ENCODE results near the gene MMEL1. TPM values are rescaled to one million over a fixed set of nuclear protein-coding genes. Genes with fewer than 3 reads are reported as not detected.

Gene MMEL1
- total RNA-seq, 1 experiment from 2014 or later = not detected

DNA sequence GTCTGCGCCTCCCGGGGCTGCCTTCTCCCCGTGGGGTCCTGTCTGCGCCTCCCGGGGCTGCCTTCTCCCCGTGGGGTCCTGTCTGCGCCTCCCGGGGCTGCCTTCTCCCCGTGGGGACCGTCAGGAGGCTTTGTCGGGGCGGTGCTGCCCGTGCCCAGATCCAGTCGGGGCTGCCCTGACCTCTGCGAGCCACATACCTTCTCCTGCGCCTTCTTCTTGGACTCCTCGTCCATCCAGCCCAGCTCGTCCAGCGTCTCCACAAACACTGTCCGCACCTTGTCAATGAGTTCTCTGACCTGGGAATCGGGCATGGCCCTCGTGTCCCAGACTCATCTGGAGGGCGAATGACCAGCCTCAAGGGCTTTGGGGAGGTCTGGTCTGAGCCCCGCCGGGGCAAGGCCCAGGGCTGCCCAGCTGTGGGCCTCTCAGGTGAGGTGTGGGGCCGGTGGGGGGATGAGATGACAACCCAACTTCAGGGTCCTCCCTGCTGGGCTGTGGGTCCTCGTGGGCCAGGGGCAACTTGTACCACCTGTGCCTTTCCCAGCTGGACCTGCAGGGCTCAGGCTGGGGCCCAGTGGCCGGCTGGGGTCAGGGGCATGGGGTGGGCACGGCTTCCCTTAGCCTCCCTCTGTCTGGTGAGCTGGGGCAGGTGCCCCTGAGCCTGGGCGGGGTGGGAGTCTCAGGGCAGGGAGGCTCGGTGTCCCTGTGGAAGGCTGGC is 36.8 kb downstream of the MMEL1 start:
- no peaks in the 10 kb centered on the region for H3F3A ChIP-seq (ENCODE audit: low read length, unreplicated experiment)
- no peaks in the 10 kb centered on the region for H3K79me2 ChIP-seq (ENCODE audit: low read length)
- no peaks in the 10 kb centered on the region for H3K36me3 ChIP-seq (ENCODE audit: low read depth, low read length)
- no peak for DNase-seq
- H3K4me2 ChIP-seq (ENCODE audit: low read length) = no peak overlapping the region
- H3K9ac ChIP-seq (ENCODE audit: low read length) = no peak overlapping the region
- H3K27me3 ChIP-seq (ENCODE audit: low read length) = peaks cover 2% of the 10 kb centered on the region; the same call in 1 of the 2 replicates
- no peaks in the 10 kb centered on the region for H4K20me1 ChIP-seq (ENCODE audit: low read length)
- no peaks in the 10 kb centered on the region for H3K4me1 ChIP-seq (ENCODE audit: insufficient read depth, low read length)
- no peaks in the 10 kb centered on the region for H3K9me2 ChIP-seq (replicated peaks; ENCODE audit: low read length)
- H3K9me3 ChIP-seq (ENCODE audit: low read length) = peaks cover 4% of the 10 kb centered on the region; the same call in 1 of the 2 replicates
- H2AFZ ChIP-seq (ENCODE audit: low read length) = no peak overlapping the region
- H3K27ac ChIP-seq (ENCODE audit: low read length) = no peak overlapping the region
- POLR2A ChIA-PET (ENCODE audit: unreplicated experiment) = no interaction called here
- intact Hi-C loops (cut with micrococcal nuclease) = no loop called here
- no peak overlapping the region for H3K4me3 ChIP-seq (ENCODE audit: low read length)
- no peak for ATAC-seq
- no peak for TF ChIP-seq EZH2 (IDR thresholded peaks at IDR 0.05; ENCODE audit: low read length, unreplicated experiment)
- TF ChIP-seq, protein P1, sequence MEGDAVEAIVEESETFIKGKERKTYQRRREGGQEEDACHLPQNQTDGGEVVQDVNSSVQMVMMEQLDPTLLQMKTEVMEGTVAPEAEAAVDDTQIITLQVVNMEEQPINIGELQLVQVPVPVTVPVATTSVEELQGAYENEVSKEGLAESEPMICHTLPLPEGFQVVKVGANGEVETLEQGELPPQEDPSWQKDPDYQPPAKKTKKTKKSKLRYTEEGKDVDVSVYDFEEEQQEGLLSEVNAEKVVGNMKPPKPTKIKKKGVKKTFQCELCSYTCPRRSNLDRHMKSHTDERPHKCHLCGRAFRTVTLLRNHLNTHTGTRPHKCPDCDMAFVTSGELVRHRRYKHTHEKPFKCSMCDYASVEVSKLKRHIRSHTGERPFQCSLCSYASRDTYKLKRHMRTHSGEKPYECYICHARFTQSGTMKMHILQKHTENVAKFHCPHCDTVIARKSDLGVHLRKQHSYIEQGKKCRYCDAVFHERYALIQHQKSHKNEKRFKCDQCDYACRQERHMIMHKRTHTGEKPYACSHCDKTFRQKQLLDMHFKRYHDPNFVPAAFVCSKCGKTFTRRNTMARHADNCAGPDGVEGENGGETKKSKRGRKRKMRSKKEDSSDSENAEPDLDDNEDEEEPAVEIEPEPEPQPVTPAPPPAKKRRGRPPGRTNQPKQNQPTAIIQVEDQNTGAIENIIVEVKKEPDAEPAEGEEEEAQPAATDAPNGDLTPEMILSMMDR (conservative IDR thresholded peaks at IDR 0.05; ENCODE audit: low read depth, low read length) = no peak
- TF ChIP-seq EZH2phosphoT487 (IDR thresholded peaks at IDR 0.05; ENCODE audit: borderline replicate concordance, low read length) = no peak
- no TSS peak for BruUV-seq (replicated peaks)
- CTCF ChIA-PET = no interaction called here

DNA sequence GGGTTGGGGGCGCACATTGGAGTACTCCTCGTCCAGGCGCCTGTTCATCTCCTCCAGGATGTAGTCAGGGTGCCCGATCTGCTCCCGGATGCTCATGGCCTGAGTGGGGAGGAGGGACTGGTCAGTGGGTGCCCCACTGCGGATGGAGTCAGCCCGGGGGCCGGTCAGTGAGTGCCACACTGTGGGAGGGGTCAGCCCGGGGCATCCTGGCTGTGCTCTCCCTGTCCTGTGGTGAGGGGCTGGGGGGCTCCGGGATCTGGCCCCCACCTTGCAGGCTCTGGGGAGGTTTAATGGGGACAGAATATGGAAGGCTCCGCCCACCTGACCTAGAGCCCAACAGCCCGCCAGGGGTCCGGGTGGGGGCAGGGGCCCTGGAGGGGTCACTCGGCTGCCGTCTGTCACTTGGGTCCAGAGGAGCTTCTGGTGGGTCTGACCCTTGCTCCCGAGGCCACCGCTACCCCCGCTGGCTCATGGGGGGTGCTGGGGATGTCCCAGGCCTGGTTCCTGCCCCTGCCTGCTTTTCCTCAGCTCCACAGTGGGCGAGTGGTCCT is 37.5 kb downstream of the MMEL1 start:
- BruUV-seq (replicated peaks) = no TSS peak
- POLR2A ChIA-PET (ENCODE audit: unreplicated experiment) = no interaction called here

More for the DNA sequence above, 37.5 kb downstream of the MMEL1 start:
- H3K79me2 ChIP-seq (ENCODE audit: low read length) = no peaks in the 10 kb centered on the region
- H3K4me3 ChIP-seq (ENCODE audit: low read length) = no peak overlapping the region
- no peak overlapping the region for H3K9ac ChIP-seq (ENCODE audit: low read length)
- H3K4me2 ChIP-seq (ENCODE audit: low read length) = no peak overlapping the region
- H3K9me2 ChIP-seq (replicated peaks; ENCODE audit: low read length) = no peaks in the 10 kb centered on the region
- H3F3A ChIP-seq (ENCODE audit: low read length, unreplicated experiment) = no peaks in the 10 kb centered on the region
- ATAC-seq (no peak), DNase-seq (no peak)
- CTCF ChIA-PET = no interaction called here
- intact Hi-C loops (cut with micrococcal nuclease) = no loop called here
- H4K20me1 ChIP-seq (ENCODE audit: low read length) = no peaks in the 10 kb centered on the region
- no peaks in the 10 kb centered on the region; the same call in 1 of the 2 replicates for H3K27me3 ChIP-seq (ENCODE audit: low read length)
- no peaks in the 10 kb centered on the region for H3K9me3 ChIP-seq (ENCODE audit: low read length)
- no peak overlapping the region for H3K27ac ChIP-seq (ENCODE audit: low read length)
- H3K36me3 ChIP-seq (ENCODE audit: low read depth, low read length) = no peaks in the 10 kb centered on the region
- no peak overlapping the region for H2AFZ ChIP-seq (ENCODE audit: low read length)
- no peak for TF ChIP-seq EZH2phosphoT487 (IDR thresholded peaks at IDR 0.05; ENCODE audit: borderline replicate concordance, low read length)
- TF ChIP-seq, protein P1 (conservative IDR thresholded peaks at IDR 0.05; ENCODE audit: low read depth, low read length) = no peak
- no peaks in the 10 kb centered on the region for H3K4me1 ChIP-seq (ENCODE audit: insufficient read depth, low read length)
